ENCODE measurements around the gene SGTA. TPM values are rescaled to one million over a fixed set of nuclear protein-coding genes. Genes with fewer than 3 reads are reported as not detected.

Gene SGTA
- total and polyA plus RNA-seq, 9 of the 15 experiments (the other 6 are each of a cell fraction or from before 2014, with no cell fraction given): 1.4 to 110 (median 49.9) TPM

- no peaks in the 10 kb centered on the region for H3K9me3 ChIP-seq (replicated peaks; ENCODE audit: control insufficient read depth, insufficient read depth, low read depth, low read length)
- peaks cover 3% of the 10 kb centered on the region for H3K9me1 ChIP-seq (ENCODE audit: control insufficient read depth, insufficient read depth, low read length)
- H3K4me3 ChIP-seq: no peak overlapping the region
- TF ChIP-seq ETV6 (IDR thresholded peaks at IDR 0.05; ENCODE audit: borderline replicate concordance in 1 of 2, low read depth in 2 of 2, low read length in 1 of 2) (no peak), ETV6 (CRISPR knock-in tag; IDR thresholded peaks at IDR 0.05; ENCODE audit: borderline replicate concordance) (no peak), TFAP4 (CRISPR knock-in tag; IDR thresholded peaks at IDR 0.05; ENCODE audit: borderline replicate concordance) (no peak), ZNF79 (CRISPR knock-in tag; IDR thresholded peaks at IDR 0.05; ENCODE audit: low read depth) (no peak), ZBTB33 (CRISPR knock-in tag; IDR thresholded peaks at IDR 0.05) (0 out of 2 replicates have a peak, but pooled peaks have one; percentile 27), RBFOX2 (IDR thresholded peaks at IDR 0.05; ENCODE audit: low read depth, low read length) (peak; percentile 29; the same call in 1 of the 2 replicates), ZBTB34 (CRISPR knock-in tag; IDR thresholded peaks at IDR 0.05) (no peak), SMAD1 (IDR thresholded peaks at IDR 0.05; ENCODE audit: low read depth, low read length, partially characterized antibody) (no peak)
- BruUV-seq (replicated peaks): no TSS peak
- in situ Hi-C loops (cut with MboI) (no loop called here), intact Hi-C loops (cut with micrococcal nuclease) (no loop called here)
- H3K36me3 ChIP-seq (ENCODE audit: control insufficient read depth, insufficient read depth, low read length): peaks cover 90% of the 10 kb centered on the region; the same call in 2 of the 3 replicates
- H3K27me3 ChIP-seq (ENCODE audit: control insufficient read depth in 2 of 2, insufficient read depth in 2 of 2, low read length in 2 of 2): no peaks in the 10 kb centered on the region
- peaks cover 0 to 22% of the 10 kb centered on the region in 2 experiments; a peak in 2 of 5 replicates for H3K4me1 ChIP-seq (replicated peaks in 1 of 2; ENCODE audit: control insufficient read depth in 2 of 2, insufficient read depth in 2 of 2, low read length in 2 of 2)
- ChIA-PET POLR2A (interaction anchor here (0.9 kb wide), 1 partner anchor 45 kb away, joined by 4 read pairs; the partner anchor contains the start of gene ZNF555), CTCF (ENCODE audit: low intra/inter-chr PET ratio) (no interaction called here)
- no peaks in the 10 kb centered on the region for H4K20me1 ChIP-seq (replicated peaks; ENCODE audit: control insufficient read depth, insufficient read depth, low read length)
- H3K27ac ChIP-seq (ENCODE audit: extremely low read depth, low read depth, low read length): no peak overlapping the region
- no peak for ATAC-seq
- H3K4me2 ChIP-seq (ENCODE audit: insufficient read depth, low read length): no peak overlapping the region
- peak overlapping the region in 1 of 2 experiments; percentile 52; a peak in 1 of 4 replicates for H3K9ac ChIP-seq (ENCODE audit: insufficient read depth in 1 of 2, low read depth in 2 of 2, low read length in 2 of 2)
- no peak overlapping the region for H2AFZ ChIP-seq (ENCODE audit: low read depth, low read length)
- no peak for FAIRE-seq
- H3K79me2 ChIP-seq (ENCODE audit: control insufficient read depth, insufficient read depth, low read length): no peaks in the 10 kb centered on the region
- DNase-seq (ENCODE audit: extremely low read depth in 1 of 4, low spot score in 3 of 4): no peak
- 97% methylated on average over 18 of the region's 23 CpGs for WGBS (ENCODE audit: insufficient coverage, low coverage, missing lambda C conversion rate)
Measured at GRCh38 chr19:2796659-2797266, 13.7 kb upstream of the SGTA start.

Measured in K562 (cell line).